COR-L47 (cell line): ENCODE measurements around the gene SMIM33.
"Not testable (repeated sequence)": the region's sequence is repeated elsewhere in the genome, so short reads cannot be mapped to it uniquely, and the experiment has no call there.

Experiments used
- DNase-seq: peaks from one replicate; lab custom pipeline; 2025; lab: John Stamatoyannopoulos, UW

SMIM33 gene

GRCh38 chr5:139457241-139457640 lies 13.6 kb upstream of the SMIM33 start:
- no peak for DNase-seq

GRCh38 chr5:139457653-139458306 lies 13.0 kb upstream of the SMIM33 start:
- no peak for DNase-seq

GRCh38 chr5:139458580-139459407 lies 12.0 kb upstream of the SMIM33 start:
- DNase-seq: no peak

- DNase-seq: no peak
Observed at GRCh38 chr5:139459451-139459934, 11.3 kb upstream of the SMIM33 start.

GRCh38 chr5:139460455-139460854 lies 10.3 kb upstream of the SMIM33 start:
- DNase-seq: no peak

- DNase-seq: no peak
Observed at GRCh38 chr5:139461176-139461575, 9.6 kb upstream of the SMIM33 start.

- no peak for DNase-seq
Observed at GRCh38 chr5:139461698-139462097, 9.1 kb upstream of the SMIM33 start.

GRCh38 chr5:139462586-139463276 lies 8.1 kb upstream of the SMIM33 start, which contains the start of gene ECSCR:
Gene ECSCR (minus strand): TSS chr5:139462743. CDS start chr5:139462670, 73 bp downstream.
- DNase-seq: no peak

- no peak for DNase-seq
Observed at GRCh38 chr5:139468421-139468931, 2.3 kb upstream of the SMIM33 start.

- no peak for DNase-seq
Observed at GRCh38 chr5:139472386-139473030, 1.7 kb downstream of the SMIM33 start.

- no peak for DNase-seq
Observed at GRCh38 chr5:139473105-139473504, 2.3 kb downstream of the SMIM33 start.

GRCh38 chr5:139473565-139473964 lies 2.8 kb downstream of the SMIM33 start:
- no peak for DNase-seq

- no peak for DNase-seq
Observed at GRCh38 chr5:139474890-139475791, 4.3 kb downstream of the SMIM33 start.

- DNase-seq: no peak
Observed at GRCh38 chr5:139475865-139476617, 5.2 kb downstream of the SMIM33 start.

GRCh38 chr5:139478657-139479423 lies 8.0 kb downstream of the SMIM33 start:
- not testable (repeated sequence) for DNase-seq

- not testable (repeated sequence) for DNase-seq
Observed at GRCh38 chr5:139479729-139480128, 8.9 kb downstream of the SMIM33 start.

GRCh38 chr5:139481122-139481533 lies 10.3 kb downstream of the SMIM33 start:
- no peak for DNase-seq

GRCh38 chr5:139481580-139482049 lies 10.8 kb downstream of the SMIM33 start:
- no peak for DNase-seq
